Measurements from ENCODE around the gene ASTL. TPM values are rescaled to one million over a fixed set of nuclear protein-coding genes. Genes with fewer than 3 reads are reported as not detected.

The ASTL gene
- total RNA-seq, 1 donor from 2014 or later, result not detected

- H3K4me3 ChIP-seq, result no peak overlapping the region
- no peak overlapping the region for H3K27ac ChIP-seq
- H3K27me3 ChIP-seq, result no peaks in the 10 kb centered on the region
- TF ChIP-seq CTCF (IDR thresholded peaks at IDR 0.05), result no peak
- intact Hi-C loops (cut with DNase I), result no loop called here
- no peaks in the 10 kb centered on the region for H3K4me1 ChIP-seq
- H3K9me3 ChIP-seq, result no peaks in the 10 kb centered on the region
- ATAC-seq, result no peak
- no peaks in the 10 kb centered on the region for H3K36me3 ChIP-seq
- DNase-seq, result no peak
Measured at GRCh38 chr2:96137321-96138178, 752 bp downstream of the ASTL start.

- no peak overlapping the region for H3K27ac ChIP-seq
- no peak for TF ChIP-seq CTCF (IDR thresholded peaks at IDR 0.05)
- intact Hi-C loops (cut with DNase I), result no loop called here
- DNase-seq (no peak), ATAC-seq (no peak)
- no peaks in the 10 kb centered on the region for H3K4me1 ChIP-seq
- H3K36me3 ChIP-seq, result no peaks in the 10 kb centered on the region
- H3K27me3 ChIP-seq, result no peaks in the 10 kb centered on the region
- no peak overlapping the region for H3K4me3 ChIP-seq
- H3K9me3 ChIP-seq, result no peaks in the 10 kb centered on the region
Measured at GRCh38 chr2:96136129-96136720, 2.1 kb downstream of the ASTL start.

- no peak overlapping the region for H3K4me3 ChIP-seq
- intact Hi-C loops (cut with DNase I), result no loop called here
- no peaks in the 10 kb centered on the region for H3K9me3 ChIP-seq
- DNase-seq (no peak), ATAC-seq (no peak)
- no peak overlapping the region for H3K27ac ChIP-seq
- H3K4me1 ChIP-seq, result no peaks in the 10 kb centered on the region
- TF ChIP-seq CTCF (IDR thresholded peaks at IDR 0.05), result no peak
- no peaks in the 10 kb centered on the region for H3K36me3 ChIP-seq
- no peaks in the 10 kb centered on the region for H3K27me3 ChIP-seq
Measured at GRCh38 chr2:96135621-96136020, 2.7 kb downstream of the ASTL start.

GRCh38 chr2:96135171-96135570 is 3.1 kb downstream of the ASTL start:
- no peak for ATAC-seq

GRCh38 chr2:96134421-96134820 is 3.9 kb downstream of the ASTL start:
- H3K36me3 ChIP-seq, result no peaks in the 10 kb centered on the region
- intact Hi-C loops (cut with DNase I), result no loop called here
- no peak overlapping the region for H3K4me3 ChIP-seq
- no peak for TF ChIP-seq CTCF (IDR thresholded peaks at IDR 0.05)
- DNase-seq (no peak), ATAC-seq (no peak)
- no peaks in the 10 kb centered on the region for H3K4me1 ChIP-seq
- no peak overlapping the region for H3K27ac ChIP-seq
- H3K9me3 ChIP-seq, result no peaks in the 10 kb centered on the region
- no peaks in the 10 kb centered on the region for H3K27me3 ChIP-seq

More at GRCh38 chr2:96135171-96135570, 3.1 kb downstream of the ASTL start:
- no peak for DNase-seq
- no peaks in the 10 kb centered on the region for H3K4me1 ChIP-seq
- H3K9me3 ChIP-seq, result no peaks in the 10 kb centered on the region
- no peaks in the 10 kb centered on the region for H3K36me3 ChIP-seq
- no peak for TF ChIP-seq CTCF (IDR thresholded peaks at IDR 0.05)
- H3K27me3 ChIP-seq, result no peaks in the 10 kb centered on the region
- no peak overlapping the region for H3K27ac ChIP-seq
- intact Hi-C loops (cut with DNase I), result no loop called here
- H3K4me3 ChIP-seq, result no peak overlapping the region
